Medulla oblongata (tissue), 1 donor: ENCODE results near the gene OPALIN.

ENCODE experiments used
- DNase-seq: peaks from one replicate; pipeline ENCODE4 v3.0.0-alpha.2; 2015; ENCODE audit errors: extremely low spot score

The OPALIN gene

GRCh38 chr10:96374004-96374403, 15.2 kb upstream of the OPALIN start:
- DNase-seq: no peak

- no peak for DNase-seq
Measured at GRCh38 chr10:96371356-96371755, 12.6 kb upstream of the OPALIN start.

- peak; percentile 58 for DNase-seq
Measured at GRCh38 chr10:96370584-96371157, 11.9 kb upstream of the OPALIN start.

GRCh38 chr10:96369890-96370583, 11.2 kb upstream of the OPALIN start:
- no peak for DNase-seq

GRCh38 chr10:96368971-96369370, 10.2 kb upstream of the OPALIN start:
- DNase-seq: no peak

GRCh38 chr10:96367470-96367869, 8.7 kb upstream of the OPALIN start:
- no peak for DNase-seq

- no peak for DNase-seq
Measured at GRCh38 chr10:96366508-96366907, 7.7 kb upstream of the OPALIN start.

- peak; percentile 55 for DNase-seq
Measured at GRCh38 chr10:96365571-96365970, 6.8 kb upstream of the OPALIN start.

- DNase-seq: no peak
Measured at GRCh38 chr10:96360766-96361165, 2.0 kb upstream of the OPALIN start.

- no peak for DNase-seq
Measured at GRCh38 chr10:96360331-96360730, 1.5 kb upstream of the OPALIN start.

- DNase-seq: peak; percentile 20
Measured at GRCh38 chr10:96359616-96360015, 814 bp upstream of the OPALIN start.

GRCh38 chr10:96357038-96357620, 1.7 kb downstream of the OPALIN start:
- peak; percentile 79 for DNase-seq

- DNase-seq: no peak
Measured at GRCh38 chr10:96352582-96352981, 6.2 kb downstream of the OPALIN start.

GRCh38 chr10:96352027-96352426, 6.8 kb downstream of the OPALIN start:
- no peak for DNase-seq

GRCh38 chr10:96346295-96346694, 12.5 kb downstream of the OPALIN start:
- no peak for DNase-seq

GRCh38 chr10:96345222-96345621, 13.6 kb downstream of the OPALIN start:
- DNase-seq: no peak

- DNase-seq: no peak
Measured at GRCh38 chr10:96344178-96344577, 14.6 kb downstream of the OPALIN start.

- no peak for DNase-seq
Measured at GRCh38 chr10:96342402-96342801, 16.4 kb downstream of the OPALIN start.

- no peak for DNase-seq
Measured at GRCh38 chr10:96341219-96342182, 17.3 kb downstream of the OPALIN start.

GRCh38 chr10:96339956-96340904, 18.6 kb downstream of the OPALIN start:
- peak; percentile 83 for DNase-seq

GRCh38 chr10:96339383-96339782, 19.4 kb downstream of the OPALIN start:
- no peak for DNase-seq
